Esophagus muscularis mucosa (tissue), 4 donors: ENCODE data around the gene DHRS12.

Experiments used
- CTCF ChIP-seq, 3 experiments: fragments of 200-600 bp in 2 of 3; fragments of 450-650 bp in 1 of 3; sonication (generic) in 2 of 3; IDR thresholded peaks; one replicate each; pipeline ENCODE4 v1.5.1; 2017 to 2019; ENCODE audit warnings: antibody characterized with exemption in 3 of 3, mild to moderate bottlenecking in 2 of 3, moderate library complexity in 1 of 3
- EP300 ChIP-seq: sonication (generic); formaldehyde crosslinking; IDR thresholded peaks from one replicate; pipeline ENCODE4 v1.6.1; 2017; ENCODE audit warnings: antibody characterized with exemption
- POLR2A ChIP-seq: fragments of 450-650 bp; IDR thresholded peaks from one replicate; pipeline ENCODE4 v1.6.1; 2017; ENCODE audit warnings: antibody characterized with exemption, moderate library complexity, mild to moderate bottlenecking, low read depth

GRCh38 chr13:51839711-51840540 lies 36.0 kb upstream of the DHRS12 start:
- TF ChIP-seq POLR2A (no peak), CTCF (IDR thresholded peaks at IDR 0.05) (no peak), EP300 (no peak)
